GM19395 (cell line): ENCODE measurements around the gene DCANP1.

Experiments
- ATAC-seq: cut with Tn5 transposase; IDR thresholded peaks from one replicate; pipeline ENCODE4 v1.9.1; 2021; ENCODE audit warnings: mild to moderate bottlenecking, moderate library complexity; ENCODE audit not compliant: unreplicated experiment

Gene DCANP1

GRCh38 chr5:135457424-135458071, 10.4 kb upstream of the DCANP1 start:
- ATAC-seq, result peak; percentile 74

- ATAC-seq, result no peak
These were observed 9.3 kb upstream of the DCANP1 start for GRCh38 chr5:135456238-135457099.

GRCh38 chr5:135455876-135456237, 8.7 kb upstream of the DCANP1 start:
- no peak for ATAC-seq

GRCh38 chr5:135454946-135455345, 7.8 kb upstream of the DCANP1 start:
- ATAC-seq, result no peak

GRCh38 chr5:135453613-135454012, 6.5 kb upstream of the DCANP1 start:
- ATAC-seq, result no peak

GRCh38 chr5:135452321-135453030, 5.3 kb upstream of the DCANP1 start, which contains the start of gene TIFAB:
Gene TIFAB, minus strand, starts transcription at chr5:135452351. Its CDS starts 2,412 bp downstream, at chr5:135449939.
- no peak for ATAC-seq

GRCh38 chr5:135451581-135452320, 4.6 kb upstream of the DCANP1 start:
- no peak for ATAC-seq

- ATAC-seq, result no peak
These were observed 3.8 kb upstream of the DCANP1 start for GRCh38 chr5:135450952-135451351.

GRCh38 chr5:135450336-135450735, 3.2 kb upstream of the DCANP1 start:
- ATAC-seq, result no peak

GRCh38 chr5:135449644-135450043, 2.5 kb upstream of the DCANP1 start:
- no peak for ATAC-seq

- no peak for ATAC-seq
These were observed 1.8 kb upstream of the DCANP1 start for GRCh38 chr5:135448791-135449507.

- no peak for ATAC-seq
These were observed 1.1 kb upstream of the DCANP1 start for GRCh38 chr5:135448071-135448739.

- ATAC-seq, result no peak
These were observed 533 bp downstream of the DCANP1 start for GRCh38 chr5:135446615-135447014.

GRCh38 chr5:135446206-135446605, 942 bp downstream of the DCANP1 start:
- ATAC-seq, result no peak

- no peak for ATAC-seq
These were observed 1.7 kb downstream of the DCANP1 start for GRCh38 chr5:135445306-135445985.

GRCh38 chr5:135444881-135445280, 2.3 kb downstream of the DCANP1 start:
- ATAC-seq, result no peak

- ATAC-seq, result no peak
These were observed 2.8 kb downstream of the DCANP1 start for GRCh38 chr5:135444360-135444759.

GRCh38 chr5:135443161-135443960, 3.8 kb downstream of the DCANP1 start:
- ATAC-seq, result no peak
